Keratinocyte (primary cell): ENCODE measurements around the gene HABP4. TPM values are rescaled to one million over a fixed set of nuclear protein-coding genes. Genes with fewer than 3 reads are reported as not detected.
A peak's percentile ranks its signal among the peaks of the same experiment; 100 is the strongest.

Experiments
- DNase-seq: peaks from one replicate; pipeline ENCODE4 v3.0.0-alpha.2; 2011; ENCODE audit warnings: low read depth, missing footprints, low spot score
- FAIRE-seq: peaks from 2 replicates; lab custom pipeline; 2011; peaks lifted over from hg19 to GRCh38; lab: Jason Lieb, UNC
- H2AFZ ChIP-seq: 2 replicates; pipeline ENCODE4 v1.6.0; 2012; ENCODE audit warnings: low read length, control low read depth, inconsistent platforms; ENCODE audit not compliant: control insufficient read depth
- H3K27ac ChIP-seq: 2 replicates; pipeline ENCODE4 v1.5.1; 2011; ENCODE audit warnings: low read length; ENCODE audit not compliant: control insufficient read depth, insufficient read depth
- H3K27me3 ChIP-seq: 3 replicates; pipeline ENCODE4 v1.6.0; 2011; ENCODE audit warnings: low read length; ENCODE audit not compliant: control insufficient read depth, insufficient read depth; ENCODE audit errors: extremely low read depth
- H3K36me3 ChIP-seq, 2 experiments: 2 replicates in 1 of 2; 3 replicates in 1 of 2; pipeline ENCODE4 v1.5.1; 2011; ENCODE audit warnings: low read length in 2 of 2, mild to moderate bottlenecking in 1 of 2; ENCODE audit not compliant: control insufficient read depth in 2 of 2, insufficient read depth in 2 of 2; ENCODE audit errors: extremely low read depth in 1 of 2
- H3K4me1 ChIP-seq: 3 replicates; pipeline ENCODE4 v1.5.1; 2011; ENCODE audit warnings: low read length; ENCODE audit not compliant: control insufficient read depth, insufficient read depth; ENCODE audit errors: extremely low read depth
- H3K4me2 ChIP-seq: 3 replicates; pipeline ENCODE4 v1.6.0; 2011; ENCODE audit warnings: low read depth, low read length; ENCODE audit not compliant: control insufficient read depth, insufficient read depth; ENCODE audit errors: extremely low read depth
- H3K4me3 ChIP-seq, 3 experiments: fragments of 200-600 bp in 1 of 3; sonication (generic) in 1 of 3; 2 replicates in 2 of 3; 3 replicates in 1 of 3; pipeline ENCODE4 v1.5.1; 2011 to 2016; ENCODE audit warnings: low read length in 3 of 3, mild to moderate bottlenecking in 3 of 3, control low read depth in 2 of 3, inconsistent platforms in 1 of 3, low read depth in 1 of 3, mixed read lengths in 1 of 3, mixed run types in 1 of 3, moderate library complexity in 1 of 3; ENCODE audit not compliant: control insufficient read depth in 2 of 3, insufficient read depth in 2 of 3; ENCODE audit errors: extremely low read depth in 1 of 3
- H3K79me2 ChIP-seq: 2 replicates; pipeline ENCODE4 v1.6.0; 2012; ENCODE audit warnings: low read length; ENCODE audit not compliant: control insufficient read depth, insufficient read depth
- H3K9ac ChIP-seq: 3 replicates; pipeline ENCODE4 v1.6.0; 2011; ENCODE audit warnings: low read length; ENCODE audit not compliant: control insufficient read depth, insufficient read depth; ENCODE audit errors: extremely low read depth
- H3K9me1 ChIP-seq: 3 replicates; pipeline ENCODE4 v1.6.0; 2011; ENCODE audit warnings: low read length; ENCODE audit not compliant: control insufficient read depth, insufficient read depth; ENCODE audit errors: extremely low read depth
- H3K9me3 ChIP-seq: 2 replicates; pipeline ENCODE4 v1.5.1; 2012; ENCODE audit warnings: low read depth, low read length; ENCODE audit not compliant: control insufficient read depth
- H4K20me1 ChIP-seq: 3 replicates; pipeline ENCODE4 v1.6.0; 2011; ENCODE audit warnings: low read length; ENCODE audit not compliant: control insufficient read depth, insufficient read depth; ENCODE audit errors: extremely low read depth
- CTCF ChIP-seq, 3 experiments: IDR thresholded peaks in 1 of 3; conservative IDR thresholded peaks in 1 of 3; optimal IDR thresholded peaks in 1 of 3; 2 replicates in 2 of 3; 3 replicates in 1 of 3; pipeline versions ENCODE3 to v1.5.1; 2011; ENCODE audit warnings: low read length in 3 of 3, mild to moderate bottlenecking in 3 of 3, moderate library complexity in 2 of 3, control low read depth in 1 of 3, inconsistent platforms in 1 of 3; ENCODE audit not compliant: insufficient read depth in 2 of 3; ENCODE audit errors: extremely low read depth in 1 of 3
- EZH2 ChIP-seq: IDR thresholded peaks from one replicate; pipeline ENCODE4 v1.6.1; 2012; ENCODE audit warnings: inconsistent platforms, mild to moderate bottlenecking, low read length, moderate library complexity
- dilution Hi-C: fragments of 300-500 bp; cut with MboI; formaldehyde crosslinking; loops from one replicate; pipeline ENCODE4 v1.7.0; 2020; ENCODE audit warnings: low sequenced_read_pairs; ENCODE audit not compliant: extremely low pct_ligation_motif_present
- polyA plus RNA-seq, 5 experiments: library from polyadenylated mRNA; depleted of rRNA in 3 of 5; stranded (reverse) in 3 of 5; stranded (forward) in 1 of 5; unstranded in 1 of 5; fragments of >200 nt; gene quantifications; 1 replicate in 1 of 5; 2 replicates in 3 of 5; 3 replicates in 1 of 5; pipeline versions ENCODE4 v1.2.1 to v1.2.3, GENCODE V29; 2011 to 2012; ENCODE audit warnings: missing spikeins in 2 of 5, low read depth in 1 of 5, low replicate concordance in 1 of 5

The HABP4 gene
- polyA plus RNA-seq, 1 donor (not counting 4 experiments of a cell fraction or from before 2014, with no cell fraction given), result 6.8 TPM

DNA sequence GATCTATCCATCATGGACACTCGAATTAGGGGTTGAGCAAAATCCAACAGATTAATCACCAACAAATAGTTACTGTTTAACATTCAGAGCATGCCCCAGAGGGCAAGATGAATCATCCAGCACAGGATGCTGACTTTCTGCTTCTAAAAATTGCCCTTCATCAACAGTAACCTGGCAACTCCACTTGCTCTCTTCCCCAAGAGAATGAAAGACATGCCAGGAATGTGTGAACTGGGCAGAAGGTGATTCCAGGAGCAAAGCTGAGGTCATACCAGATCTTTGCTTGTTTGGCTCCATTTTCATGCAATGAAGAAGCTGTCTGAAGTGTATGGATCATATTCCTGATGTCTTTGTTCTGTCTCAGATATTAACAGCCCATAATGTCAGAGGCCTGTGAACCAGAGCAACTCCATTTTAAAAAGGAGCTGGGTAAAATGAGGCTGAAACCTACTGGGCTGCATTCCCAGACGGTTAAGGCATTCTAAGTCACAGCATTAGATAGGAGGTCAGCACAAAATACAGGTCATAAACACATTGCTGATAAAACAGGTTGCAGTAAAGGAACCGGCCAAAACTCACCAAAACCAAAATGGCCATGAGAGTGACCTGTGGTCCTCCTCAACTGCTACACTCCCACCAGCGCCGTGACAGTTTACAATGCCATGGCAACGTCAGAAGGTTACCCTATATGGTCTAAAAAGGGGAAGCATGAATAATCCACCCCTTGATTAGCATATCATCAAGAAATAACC lies 29.3 kb upstream of the HABP4 start:
- peak overlapping the region; percentile 90 for H3K4me2 ChIP-seq
- peak overlapping the region; percentile 16 for H2AFZ ChIP-seq
- H3K27ac ChIP-seq, result peak overlapping the region; percentile 86
- H3K4me3 ChIP-seq, result peak overlapping the region in 1 of 3 experiments; percentile 16
- no peaks in the 10 kb centered on the region for H3K9me1 ChIP-seq
- no peaks in the 10 kb centered on the region for H4K20me1 ChIP-seq
- no peaks in the 10 kb centered on the region for H3K27me3 ChIP-seq
- DNase-seq (peak; percentile 95), FAIRE-seq (peak; percentile 91)
- no peaks in the 10 kb centered on the region for H3K36me3 ChIP-seq
- peaks cover 15% of the 10 kb centered on the region for H3K79me2 ChIP-seq
- H3K9ac ChIP-seq, result peak overlapping the region; percentile 13
- H3K4me1 ChIP-seq, result peaks cover 39% of the 10 kb centered on the region
- no peak for TF ChIP-seq EZH2
- no peak for TF ChIP-seq CTCF (optimal IDR thresholded peaks at IDR 0.05 in 1 of 3, IDR thresholded peaks at IDR 0.05 in 1 of 3, conservative IDR thresholded peaks at IDR 0.05 in 1 of 3; ENCODE audit: extremely low read depth in 1 of 3, insufficient read depth in 2 of 3, low read length in 3 of 3)
- H3K9me3 ChIP-seq, result no peaks in the 10 kb centered on the region
- dilution Hi-C loops, result no loop called here

DNA sequence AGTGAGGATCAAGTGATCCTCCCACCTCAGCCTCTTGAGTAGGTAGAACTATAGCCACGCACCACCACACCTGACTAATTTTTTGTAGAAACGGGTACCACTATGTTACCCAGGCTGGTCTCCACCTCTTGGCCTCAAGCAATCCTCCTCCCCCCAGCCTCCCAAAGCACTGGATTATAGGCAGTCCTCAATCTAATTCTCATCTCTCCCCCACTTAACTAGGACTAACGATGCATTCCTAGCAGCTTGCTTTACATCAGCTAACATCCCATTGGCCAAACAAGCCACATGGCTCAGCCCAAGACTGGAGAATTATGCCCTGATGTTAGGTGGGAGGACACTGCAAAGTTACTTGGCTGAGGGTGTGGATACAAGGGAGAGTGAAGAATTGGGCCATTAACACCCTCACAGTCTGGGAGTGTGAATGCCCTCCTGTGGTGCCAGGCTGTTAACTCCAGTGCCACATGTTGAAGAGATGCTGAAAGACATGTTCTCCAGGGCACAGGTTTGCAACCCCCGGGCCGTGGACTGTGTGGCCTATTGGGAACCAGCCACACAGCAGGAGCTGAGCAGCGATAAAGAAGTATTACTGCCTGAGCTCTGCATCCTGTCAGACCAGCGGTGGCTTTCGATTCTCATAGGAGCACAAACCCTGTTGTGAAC lies 26.5 kb upstream of the HABP4 start:
- peak in 1 of 3 experiments; percentile 43 for TF ChIP-seq CTCF (optimal IDR thresholded peaks at IDR 0.05 in 1 of 3, IDR thresholded peaks at IDR 0.05 in 1 of 3, conservative IDR thresholded peaks at IDR 0.05 in 1 of 3; ENCODE audit: extremely low read depth in 1 of 3, insufficient read depth in 2 of 3, low read length in 3 of 3)
- no peak for TF ChIP-seq EZH2
- dilution Hi-C loops, result no loop called here
- H3K4me1 ChIP-seq, result peaks cover 34% of the 10 kb centered on the region

More for the DNA sequence above, 26.5 kb upstream of the HABP4 start:
- H4K20me1 ChIP-seq, result no peaks in the 10 kb centered on the region
- no peaks in the 10 kb centered on the region for H3K36me3 ChIP-seq
- H3K79me2 ChIP-seq, result no peaks in the 10 kb centered on the region
- no peaks in the 10 kb centered on the region for H3K9me3 ChIP-seq
- no peak for FAIRE-seq
- peak overlapping the region; percentile 40 for H3K27ac ChIP-seq
- H3K27me3 ChIP-seq, result no peaks in the 10 kb centered on the region
- peak overlapping the region; percentile 55 for H2AFZ ChIP-seq
- peak overlapping the region in 1 of 3 experiments; percentile 6 for H3K4me3 ChIP-seq
- H3K4me2 ChIP-seq, result peak overlapping the region; percentile 59
- H3K9me1 ChIP-seq, result no peaks in the 10 kb centered on the region
- H3K9ac ChIP-seq, result peak overlapping the region; percentile 2
- DNase-seq, result no peak
